ENCODE results near the gene KCNK1.

KCNK1 gene

GRCh38 chr1:233707880-233708815, 94.2 kb downstream of the KCNK1 start:
- no peak for DNase-seq

- no peak for DNase-seq
Measured at GRCh38 chr1:233710031-233710430, 96.1 kb downstream of the KCNK1 start.

- no peak for DNase-seq
Measured at GRCh38 chr1:233710507-233710906, 96.6 kb downstream of the KCNK1 start.

- no peak for DNase-seq
Measured at GRCh38 chr1:233714631-233715217, 100.8 kb downstream of the KCNK1 start.

- DNase-seq = no peak
Measured at GRCh38 chr1:233718057-233718456, 104.2 kb downstream of the KCNK1 start.

GRCh38 chr1:233719655-233720341, 105.9 kb downstream of the KCNK1 start:
- DNase-seq = no peak

GRCh38 chr1:233721004-233721595, 107.2 kb downstream of the KCNK1 start:
- DNase-seq = no peak
